GM12872 (cell line): ENCODE measurements around the gene CTDSPL.

Experiments
- TF ChIP-seq, protein P1 (sequence below): IDR thresholded peaks from 3 replicates; pipeline ENCODE4 v1.5.1; 2011; ENCODE audit warnings: low read depth, mild to moderate bottlenecking, low read length, moderate library complexity; ENCODE audit not compliant: insufficient read depth

Gene CTDSPL

DNA sequence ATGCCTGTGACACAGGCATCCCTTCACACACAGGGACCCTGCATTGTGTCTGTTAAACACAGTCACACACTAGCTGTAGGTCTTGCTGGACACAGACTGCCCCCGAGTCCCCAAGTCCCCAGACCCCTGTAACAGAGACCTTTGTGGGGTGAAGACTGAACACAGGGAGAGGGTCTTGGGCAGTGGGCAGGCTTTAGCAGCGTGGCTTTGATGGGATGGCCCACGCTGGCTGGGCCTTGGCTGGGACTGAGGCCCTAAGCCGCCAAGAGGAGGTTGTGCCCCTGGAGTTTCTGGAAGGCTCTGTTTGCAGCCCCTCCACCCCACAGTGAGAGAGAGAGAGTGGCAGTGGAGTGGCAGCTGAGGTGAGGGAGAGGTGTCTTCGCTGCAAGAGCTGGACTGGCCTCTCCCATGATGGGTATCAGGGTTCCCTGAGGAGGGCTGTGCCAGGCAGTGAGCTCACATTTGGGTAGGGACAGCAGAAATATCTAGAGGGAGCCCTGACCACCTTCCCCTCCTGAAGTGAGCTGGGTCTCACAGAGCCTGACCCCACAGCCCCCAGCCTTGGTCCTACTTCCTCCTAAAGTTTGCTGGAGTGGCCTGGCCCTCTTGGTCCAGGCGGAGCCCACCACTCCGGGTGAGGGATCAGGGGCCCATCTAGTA, 128.3 kb downstream of the CTDSPL start:
- TF ChIP-seq, protein P1, sequence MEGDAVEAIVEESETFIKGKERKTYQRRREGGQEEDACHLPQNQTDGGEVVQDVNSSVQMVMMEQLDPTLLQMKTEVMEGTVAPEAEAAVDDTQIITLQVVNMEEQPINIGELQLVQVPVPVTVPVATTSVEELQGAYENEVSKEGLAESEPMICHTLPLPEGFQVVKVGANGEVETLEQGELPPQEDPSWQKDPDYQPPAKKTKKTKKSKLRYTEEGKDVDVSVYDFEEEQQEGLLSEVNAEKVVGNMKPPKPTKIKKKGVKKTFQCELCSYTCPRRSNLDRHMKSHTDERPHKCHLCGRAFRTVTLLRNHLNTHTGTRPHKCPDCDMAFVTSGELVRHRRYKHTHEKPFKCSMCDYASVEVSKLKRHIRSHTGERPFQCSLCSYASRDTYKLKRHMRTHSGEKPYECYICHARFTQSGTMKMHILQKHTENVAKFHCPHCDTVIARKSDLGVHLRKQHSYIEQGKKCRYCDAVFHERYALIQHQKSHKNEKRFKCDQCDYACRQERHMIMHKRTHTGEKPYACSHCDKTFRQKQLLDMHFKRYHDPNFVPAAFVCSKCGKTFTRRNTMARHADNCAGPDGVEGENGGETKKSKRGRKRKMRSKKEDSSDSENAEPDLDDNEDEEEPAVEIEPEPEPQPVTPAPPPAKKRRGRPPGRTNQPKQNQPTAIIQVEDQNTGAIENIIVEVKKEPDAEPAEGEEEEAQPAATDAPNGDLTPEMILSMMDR, result no peak

DNA sequence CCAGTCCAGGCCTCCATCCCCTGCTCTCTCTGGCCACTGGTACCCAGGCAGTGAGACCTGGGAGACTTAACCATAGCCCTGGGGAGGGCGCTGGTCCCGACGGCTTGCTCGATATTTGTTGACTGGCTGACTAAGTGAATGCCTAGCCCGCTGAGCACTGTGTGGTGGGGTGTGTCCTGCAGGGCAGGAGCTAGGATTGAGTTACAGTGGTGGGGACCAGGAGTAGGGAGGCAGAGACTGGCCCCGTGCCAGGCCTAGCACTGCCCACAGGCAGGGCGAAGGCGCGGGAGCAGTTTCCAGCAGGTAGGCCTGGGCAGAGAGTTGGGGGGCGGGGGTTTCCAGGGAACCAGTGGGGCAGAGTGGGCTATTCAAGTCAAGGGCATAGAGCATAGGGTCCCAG, 128.8 kb downstream of the CTDSPL start, which contains the start of gene VILL:
VILL (plus strand) TSS at position 260 of the 400 bp plus-strand sequence. CDS start 2,887 bp downstream, outside the sequence.
- TF ChIP-seq, protein P1, result no peak

DNA sequence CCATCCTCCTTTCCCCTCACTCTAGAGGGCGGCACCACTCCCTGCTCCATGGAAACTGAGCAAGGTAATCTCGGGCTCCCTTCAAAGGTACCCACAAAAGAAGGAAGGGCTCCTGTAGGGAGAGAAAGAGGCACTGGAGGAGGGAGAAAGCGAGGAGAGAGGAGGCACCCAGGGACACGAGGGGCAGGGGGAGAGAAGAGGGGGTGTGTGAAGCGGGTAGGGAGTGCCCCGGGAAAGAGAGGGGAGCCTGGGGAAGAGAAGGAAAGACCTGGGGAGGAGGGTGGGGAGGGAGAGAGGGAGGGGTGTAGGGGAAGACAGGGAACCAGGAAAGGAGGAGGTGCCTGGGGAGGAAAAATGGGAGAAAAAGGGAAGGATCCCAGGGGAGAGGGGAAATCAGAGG, 129.4 kb downstream of the CTDSPL start:
- TF ChIP-seq, protein P1, result no peak

DNA sequence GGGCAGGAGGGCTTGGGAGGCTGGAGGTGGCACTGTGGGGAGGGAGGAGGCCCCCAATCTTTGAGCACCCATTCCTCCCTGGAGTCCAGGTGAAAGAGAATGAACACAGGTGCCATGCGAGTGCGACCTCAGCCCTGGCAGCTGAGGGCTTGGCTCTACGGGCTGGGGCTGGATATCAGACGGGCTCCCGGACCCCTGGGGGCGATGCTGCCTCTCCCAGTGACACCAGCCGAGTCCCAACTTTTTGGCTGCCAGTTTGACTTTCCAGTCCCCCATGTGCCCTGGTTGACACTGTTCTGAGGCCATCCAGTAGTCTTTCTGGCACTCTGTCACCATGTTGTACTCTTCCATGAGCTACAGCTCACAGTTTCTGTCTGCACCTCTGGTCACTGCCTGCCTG, 130.1 kb downstream of the CTDSPL start:
- TF ChIP-seq, protein P1, result no peak

DNA sequence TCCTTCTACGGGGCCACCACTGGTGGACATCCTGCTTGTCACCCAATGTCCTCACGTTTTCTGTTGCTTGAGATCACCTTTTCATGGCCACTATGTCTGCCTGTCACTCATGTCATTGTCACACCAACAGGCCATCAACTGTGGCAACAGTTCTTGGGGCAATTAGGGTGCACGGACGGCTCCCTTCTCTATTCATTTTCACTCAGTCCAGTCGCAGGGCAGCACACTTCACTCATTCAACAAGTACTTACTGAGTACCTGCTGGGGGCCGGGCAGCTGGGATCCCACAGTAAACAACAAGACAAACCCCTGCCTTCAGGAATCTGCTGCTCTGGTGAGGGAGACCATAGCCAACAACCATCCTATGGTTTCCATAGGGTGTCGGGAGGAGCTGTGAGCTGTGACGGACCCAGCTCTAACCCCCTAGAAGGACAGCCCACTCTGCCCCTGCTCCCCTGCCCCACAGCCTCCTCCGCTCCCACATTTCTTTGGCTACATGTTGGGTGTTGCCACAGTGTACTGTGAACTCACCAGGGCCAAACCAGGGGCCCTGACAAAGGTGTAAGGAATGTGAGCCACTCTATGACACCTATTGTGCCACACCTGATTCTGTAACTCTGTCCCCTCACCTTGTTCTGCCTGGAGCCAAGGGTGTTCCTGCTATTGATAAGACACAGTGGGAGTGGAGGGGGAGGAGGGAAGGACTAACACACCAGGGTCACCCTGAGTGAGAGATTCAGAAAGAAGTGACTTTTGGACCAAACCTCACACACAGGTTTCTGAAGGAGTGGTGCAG, 130.8 kb downstream of the CTDSPL start:
- TF ChIP-seq, protein P1, result no peak

DNA sequence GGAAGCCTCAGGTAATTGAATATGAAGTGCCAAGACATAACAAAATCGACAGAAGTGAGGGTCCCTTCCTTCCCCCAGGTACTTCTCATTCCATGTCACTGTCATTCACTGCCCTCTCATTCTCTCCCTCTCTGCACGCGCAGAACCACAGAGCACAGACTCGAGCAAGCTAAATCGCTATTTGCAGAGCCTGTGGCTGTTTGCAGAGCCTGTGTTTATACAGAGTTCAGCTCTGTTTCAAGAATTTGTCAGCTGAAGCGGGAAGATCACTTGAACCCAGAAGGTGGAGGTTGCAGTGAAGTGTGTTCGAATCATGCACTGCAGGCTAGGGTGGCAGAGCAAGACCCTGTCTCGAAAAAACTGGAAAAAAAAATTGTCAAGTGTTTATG, 131.4 kb downstream of the CTDSPL start:
- TF ChIP-seq, protein P1, result no peak

DNA sequence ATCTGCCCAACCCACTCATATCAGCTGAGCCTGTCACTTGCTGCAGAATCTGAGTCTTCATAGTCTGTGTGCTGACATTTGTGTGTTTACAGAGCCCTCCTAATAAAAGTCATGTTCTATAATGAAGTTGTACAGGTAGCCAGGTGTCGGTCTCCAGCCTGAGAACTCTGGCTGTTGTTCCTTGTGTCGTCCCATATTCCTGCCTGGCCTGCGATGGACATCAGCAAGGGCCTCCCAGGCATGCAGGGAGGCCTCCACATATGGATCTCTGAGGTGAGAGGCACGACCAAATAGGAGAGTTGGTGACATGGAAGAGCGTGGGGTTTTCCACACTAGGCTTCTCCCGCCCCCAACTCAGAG, 131.8 kb downstream of the CTDSPL start:
- TF ChIP-seq, protein P1, result no peak
